H9 (cell line): ENCODE results near the gene TRMT2A. TPM values are rescaled to one million over a fixed set of nuclear protein-coding genes. Genes with fewer than 3 reads are reported as not detected.
A peak's percentile ranks its signal among the peaks of the same experiment; 100 is the strongest.

Experiments used
- DNase-seq: peaks from one replicate; pipeline ENCODE4 v3.0.0-alpha.2; 2017
- H2AFZ ChIP-seq: one replicate; pipeline ENCODE4 v1.6.1; 2013; ENCODE audit warnings: mild to moderate bottlenecking, low read length, control low read depth, moderate library complexity
- H2AK5ac ChIP-seq: 2 replicates; pipeline ENCODE4 v1.6.1; 2013; ENCODE audit warnings: low read length, control low read depth, mixed read lengths; ENCODE audit not compliant: insufficient read length
- H2BK120ac ChIP-seq: one replicate; pipeline ENCODE4 v1.6.1; 2013; ENCODE audit warnings: low read depth, mild to moderate bottlenecking, low read length, control low read depth, inconsistent platforms; ENCODE audit not compliant: poor library complexity, severe bottlenecking
- H2BK12ac ChIP-seq: 2 replicates; pipeline ENCODE4 v1.6.1; 2013; ENCODE audit warnings: low read length, control low read depth, mixed read lengths, low read depth; ENCODE audit not compliant: insufficient read length
- H2BK15ac ChIP-seq: 2 replicates; pipeline ENCODE4 v1.6.1; 2013; ENCODE audit warnings: low read depth, low read length, control low read depth
- H2BK20ac ChIP-seq: one replicate; pipeline ENCODE4 v1.6.1; 2013; ENCODE audit warnings: low read depth, mild to moderate bottlenecking, low read length, control low read depth, inconsistent platforms; ENCODE audit not compliant: poor library complexity, severe bottlenecking
- H2BK5ac ChIP-seq: 2 replicates; pipeline ENCODE4 v1.6.1; 2013; ENCODE audit warnings: low read length, control low read depth, mixed read lengths; ENCODE audit not compliant: insufficient read length
- H3K14ac ChIP-seq: 2 replicates; pipeline ENCODE4 v1.6.1; 2013; ENCODE audit warnings: low read length, control low read depth; ENCODE audit not compliant: insufficient read depth
- H3K18ac ChIP-seq: 2 replicates; pipeline ENCODE4 v1.6.1; 2013; ENCODE audit warnings: low read depth, mild to moderate bottlenecking, mixed read lengths, low read length, control low read depth; ENCODE audit not compliant: insufficient read length
- H3K23ac ChIP-seq: 2 replicates; pipeline ENCODE4 v1.6.1; 2013; ENCODE audit warnings: low read length, control low read depth, mixed read lengths, low read depth; ENCODE audit not compliant: insufficient read length
- H3K23me2 ChIP-seq: 2 replicates; pipeline ENCODE4 v1.6.1; 2013; ENCODE audit warnings: low read depth, mild to moderate bottlenecking, mixed read lengths, low read length, control low read depth; ENCODE audit not compliant: insufficient read length, poor library complexity, severe bottlenecking
- H3K27ac ChIP-seq: 2 replicates; pipeline ENCODE4 v1.5.1; 2013; ENCODE audit warnings: low read length, control low read depth, mixed read lengths, low read depth; ENCODE audit not compliant: insufficient read length
- H3K27me3 ChIP-seq: 2 replicates; pipeline ENCODE4 v1.6.1; 2013; ENCODE audit warnings: low read length, control low read depth, inconsistent platforms; ENCODE audit not compliant: insufficient read depth
- H3K4ac ChIP-seq: 2 replicates; pipeline ENCODE4 v1.6.1; 2013; ENCODE audit warnings: low read depth, mild to moderate bottlenecking, control low read depth, inconsistent platforms, low read length, moderate library complexity
- H3K4me1 ChIP-seq: 2 replicates; pipeline ENCODE4 v1.6.1; 2013; ENCODE audit warnings: low read length, control low read depth, inconsistent platforms; ENCODE audit not compliant: insufficient read depth
- H3K4me2 ChIP-seq: 2 replicates; pipeline ENCODE4 v1.6.1; 2013; ENCODE audit warnings: low read length, control low read depth, mixed read lengths; ENCODE audit not compliant: insufficient read length, insufficient read depth
- H3K56ac ChIP-seq: 2 replicates; pipeline ENCODE4 v1.6.1; 2013; ENCODE audit warnings: low read depth, mild to moderate bottlenecking, mixed read lengths, low read length, control low read depth; ENCODE audit not compliant: insufficient read length
- H3K79me1 ChIP-seq: 2 replicates; pipeline ENCODE4 v1.6.1; 2013; ENCODE audit warnings: low read depth, mild to moderate bottlenecking, moderate library complexity, low read length, control low read depth, inconsistent platforms; ENCODE audit not compliant: insufficient read depth, poor library complexity, severe bottlenecking
- H3K79me2 ChIP-seq: 2 replicates; pipeline ENCODE4 v1.6.1; 2013; ENCODE audit warnings: low read length, control low read depth, inconsistent platforms; ENCODE audit not compliant: insufficient read depth
- H3K9ac ChIP-seq: 2 replicates; pipeline ENCODE4 v1.6.1; 2013; ENCODE audit warnings: low read length, control low read depth, mixed read lengths; ENCODE audit not compliant: insufficient read length; ENCODE audit errors: extremely low read depth
- H3K9me3 ChIP-seq: one replicate; pipeline ENCODE4 v1.6.1; 2013; ENCODE audit warnings: low read depth, low read length, inconsistent platforms; ENCODE audit not compliant: control insufficient read depth
- H3T11ph ChIP-seq: one replicate; pipeline ENCODE4 v1.6.1; 2013; ENCODE audit warnings: mild to moderate bottlenecking, low read length, control low read depth, inconsistent platforms
- H4K20me1 ChIP-seq: one replicate; pipeline ENCODE4 v1.6.1; 2013; ENCODE audit not compliant: control insufficient read depth, insufficient read length, insufficient read depth
- H4K5ac ChIP-seq: 2 replicates; pipeline ENCODE4 v1.6.1; 2013; ENCODE audit warnings: low read depth, mild to moderate bottlenecking, mixed read lengths, low read length, control low read depth; ENCODE audit not compliant: insufficient read length
- H4K8ac ChIP-seq: replicated peaks from 2 replicates; pipeline ENCODE4 v1.6.1; 2013; ENCODE audit warnings: low read length, control low read depth, mixed read lengths, low read depth; ENCODE audit not compliant: insufficient read length
- H4K91ac ChIP-seq: 2 replicates; pipeline ENCODE4 v1.6.1; 2013; ENCODE audit warnings: low read depth, mild to moderate bottlenecking, moderate library complexity, mixed read lengths, low read length, control low read depth; ENCODE audit not compliant: insufficient read length
- H3K27ac Mint-ChIP-seq, 3 experiments: 2 replicates in 2 of 3; 3 replicates in 1 of 3; pipeline ENCODE4 v1.8.0; 2020 to 2021; ENCODE audit warnings: mixed read lengths in 3 of 3, mild to moderate bottlenecking in 1 of 3, moderate library complexity in 1 of 3
- H3K27me3 Mint-ChIP-seq: 2 replicates; pipeline ENCODE4 v1.8.0; 2021; ENCODE audit warnings: low read depth, mild to moderate bottlenecking, moderate library complexity, mixed read lengths
- H3K36me3 Mint-ChIP-seq, 3 experiments: 2 replicates in 2 of 3; 3 replicates in 1 of 3; pipeline ENCODE4 v1.8.0; 2020 to 2021; ENCODE audit warnings: low read depth in 3 of 3, mixed read lengths in 3 of 3; ENCODE audit not compliant: insufficient read depth in 1 of 3
- H3K4me1 Mint-ChIP-seq, 2 experiments: 2 replicates each; pipeline ENCODE4 v1.8.0; 2020; ENCODE audit warnings: mixed read lengths in 2 of 2
- H3K4me3 Mint-ChIP-seq, 2 experiments: 2 replicates in 1 of 2; 3 replicates in 1 of 2; pipeline ENCODE4 v1.8.0; 2020 to 2021; ENCODE audit warnings: mild to moderate bottlenecking in 2 of 2, mixed read lengths in 2 of 2, moderate library complexity in 1 of 2
- H3K9me3 Mint-ChIP-seq, 2 experiments: 2 replicates in 1 of 2; 3 replicates in 1 of 2; pipeline ENCODE4 v1.8.0; 2020; ENCODE audit warnings: mild to moderate bottlenecking in 2 of 2, mixed read lengths in 2 of 2, moderate library complexity in 1 of 2
- CTCF ChIP-seq: fragments of 200-600 bp; sonication (generic); conservative IDR thresholded peaks from 3 replicates; pipeline ENCODE4 v1.8.0; 2021; ENCODE audit warnings: antibody characterized with exemption, mild to moderate bottlenecking
- WGBS: extraction: QIAGEN DNeasy Blood & Tissue Kit; methylation state at CpG from one replicate; pipeline ENCODE4 v1.1.7; 2013; ENCODE audit warnings: missing lambda C conversion rate, low lambda C conversion rate, mixed read lengths; ENCODE audit not compliant: insufficient read length; ENCODE audit errors: extremely low coverage; 5-methylcytosine and 5-hydroxymethylcytosine counted together
- total RNA-seq: library from RNA; stranded (reverse); gene quantifications from 2 replicates; pipeline ENCODE4 v1.2.1, GENCODE V29; 2021

TRMT2A gene
- total RNA-seq, 1 experiment from 2014 or later, result 58.2 TPM

GRCh38 chr22:20135806-20136602, 19.0 kb upstream of the TRMT2A start:
- no peak overlapping the region for H3K4ac ChIP-seq
- Mint-ChIP-seq H3K36me3 (no peaks in the 10 kb centered on the region; a peak in 2 of 7 replicates), H3K27me3 (no peaks in the 10 kb centered on the region), H3K9me3 (no peaks in the 10 kb centered on the region), H3K27ac (no peak overlapping the region), H3K4me1 (peaks cover 2 to 3% of the 10 kb centered on the region in 2 experiments; a peak in 1 of 4 replicates), H3K4me3 (no peak overlapping the region; a peak in 1 of 5 replicates)
- no peak overlapping the region for H3K14ac ChIP-seq
- no peak overlapping the region for H3K27ac ChIP-seq
- no peak overlapping the region for H3T11ph ChIP-seq
- H2BK5ac ChIP-seq, result no peak overlapping the region
- H3K9me3 ChIP-seq, result no peaks in the 10 kb centered on the region
- peaks cover 3% of the 10 kb centered on the region for H4K20me1 ChIP-seq
- WGBS, result no CpG with 5 or more reads among the region's 25 CpGs
- no peak overlapping the region for H2BK15ac ChIP-seq
- H3K79me1 ChIP-seq, result no peaks in the 10 kb centered on the region
- H3K4me2 ChIP-seq, result no peak overlapping the region
- H2AK5ac ChIP-seq, result no peak overlapping the region
- TF ChIP-seq CTCF, result no peak
- H3K27me3 ChIP-seq, result no peaks in the 10 kb centered on the region
- H3K4me1 ChIP-seq, result no peaks in the 10 kb centered on the region
- no peak overlapping the region for H2BK12ac ChIP-seq
- H4K8ac ChIP-seq, result no peak overlapping the region
- H3K9ac ChIP-seq, result no peak overlapping the region
- no peak overlapping the region for H2AFZ ChIP-seq
- H3K79me2 ChIP-seq, result no peaks in the 10 kb centered on the region; the same call in 1 of the 2 replicates
- no peak overlapping the region for H2BK120ac ChIP-seq
- peak overlapping the region; percentile 8 for H3K56ac ChIP-seq
- H3K18ac ChIP-seq, result no peak overlapping the region
- DNase-seq, result no peak
- H2BK20ac ChIP-seq, result no peak overlapping the region
- peaks cover 4% of the 10 kb centered on the region for H3K23me2 ChIP-seq
- H4K5ac ChIP-seq, result no peak overlapping the region
- no peak overlapping the region for H3K23ac ChIP-seq
- no peak overlapping the region for H4K91ac ChIP-seq
